Measurements from ENCODE around the gene CATSPER3. TPM values are rescaled to one million over a fixed set of nuclear protein-coding genes. Genes with fewer than 3 reads are reported as not detected.

Gene CATSPER3
- polyA plus RNA-seq, 1 donor from 2014 or later = 0.17 TPM

DNA sequence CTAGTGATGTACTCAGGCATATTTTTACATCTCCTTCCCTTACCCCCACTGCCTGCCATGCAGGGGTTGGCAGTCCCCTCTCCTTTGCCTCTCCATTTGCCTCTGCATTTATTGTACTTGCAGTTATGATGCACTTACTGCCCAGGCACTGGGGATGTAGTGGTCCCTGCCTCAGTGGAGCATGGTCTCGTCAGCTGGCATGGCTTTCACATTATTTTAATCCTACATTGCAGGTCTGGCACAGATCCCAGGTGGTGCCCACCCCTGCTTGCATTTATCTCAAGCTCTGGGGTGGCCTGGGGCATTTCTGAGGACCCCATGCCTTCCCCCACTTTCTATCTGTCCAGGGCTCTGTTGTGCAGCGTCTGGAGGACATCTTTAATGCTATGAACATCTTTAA lies 89.5 kb downstream of the CATSPER3 start:
- Histone ChIP-seq H2AFZ (ENCODE audit: low read depth, low read length) (no peak overlapping the region), H3K36me3 (ENCODE audit: insufficient read depth, low read length) (no peaks in the 10 kb centered on the region), H3K4me2 (ENCODE audit: low read length) (no peak overlapping the region), H3K27ac (ENCODE audit: low read length) (no peak overlapping the region), H3F3A (ENCODE audit: insufficient read depth, low read length, poor library complexity, severe bottlenecking) (no peaks in the 10 kb centered on the region), H3K9me2 (ENCODE audit: insufficient read depth, low read length) (no peaks in the 10 kb centered on the region), H3K27me3 (ENCODE audit: insufficient read depth, low read depth, low read length) (peaks cover 6% of the 10 kb centered on the region), H3K4me3 (ENCODE audit: low read length) (no peak overlapping the region), H3K79me2 (replicated peaks; ENCODE audit: insufficient read depth, low read length) (no peaks in the 10 kb centered on the region), H3K9ac (ENCODE audit: low read length) (no peak overlapping the region), H3K9me3 (ENCODE audit: low read length) (no peaks in the 10 kb centered on the region), H4K20me1 (ENCODE audit: insufficient read depth) (no peaks in the 10 kb centered on the region)
- TF ChIP-seq MXI1 (conservative IDR thresholded peaks at IDR 0.05; ENCODE audit: poor library complexity, severe bottlenecking) (no peak), EZH2 (IDR thresholded peaks at IDR 0.05; ENCODE audit: borderline replicate concordance, insufficient read depth, low read length, poor library complexity, severe bottlenecking) (no peak), RAD21 (conservative IDR thresholded peaks at IDR 0.05) (no peak), POLR2AphosphoS5 (IDR thresholded peaks at IDR 0.05) (no peak)
- TF ChIP-seq, protein P1, sequence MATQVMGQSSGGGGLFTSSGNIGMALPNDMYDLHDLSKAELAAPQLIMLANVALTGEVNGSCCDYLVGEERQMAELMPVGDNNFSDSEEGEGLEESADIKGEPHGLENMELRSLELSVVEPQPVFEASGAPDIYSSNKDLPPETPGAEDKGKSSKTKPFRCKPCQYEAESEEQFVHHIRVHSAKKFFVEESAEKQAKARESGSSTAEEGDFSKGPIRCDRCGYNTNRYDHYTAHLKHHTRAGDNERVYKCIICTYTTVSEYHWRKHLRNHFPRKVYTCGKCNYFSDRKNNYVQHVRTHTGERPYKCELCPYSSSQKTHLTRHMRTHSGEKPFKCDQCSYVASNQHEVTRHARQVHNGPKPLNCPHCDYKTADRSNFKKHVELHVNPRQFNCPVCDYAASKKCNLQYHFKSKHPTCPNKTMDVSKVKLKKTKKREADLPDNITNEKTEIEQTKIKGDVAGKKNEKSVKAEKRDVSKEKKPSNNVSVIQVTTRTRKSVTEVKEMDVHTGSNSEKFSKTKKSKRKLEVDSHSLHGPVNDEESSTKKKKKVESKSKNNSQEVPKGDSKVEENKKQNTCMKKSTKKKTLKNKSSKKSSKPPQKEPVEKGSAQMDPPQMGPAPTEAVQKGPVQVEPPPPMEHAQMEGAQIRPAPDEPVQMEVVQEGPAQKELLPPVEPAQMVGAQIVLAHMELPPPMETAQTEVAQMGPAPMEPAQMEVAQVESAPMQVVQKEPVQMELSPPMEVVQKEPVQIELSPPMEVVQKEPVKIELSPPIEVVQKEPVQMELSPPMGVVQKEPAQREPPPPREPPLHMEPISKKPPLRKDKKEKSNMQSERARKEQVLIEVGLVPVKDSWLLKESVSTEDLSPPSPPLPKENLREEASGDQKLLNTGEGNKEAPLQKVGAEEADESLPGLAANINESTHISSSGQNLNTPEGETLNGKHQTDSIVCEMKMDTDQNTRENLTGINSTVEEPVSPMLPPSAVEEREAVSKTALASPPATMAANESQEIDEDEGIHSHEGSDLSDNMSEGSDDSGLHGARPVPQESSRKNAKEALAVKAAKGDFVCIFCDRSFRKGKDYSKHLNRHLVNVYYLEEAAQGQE (IDR thresholded peaks at IDR 0.05; ENCODE audit: borderline replicate concordance) = no peak

DNA sequence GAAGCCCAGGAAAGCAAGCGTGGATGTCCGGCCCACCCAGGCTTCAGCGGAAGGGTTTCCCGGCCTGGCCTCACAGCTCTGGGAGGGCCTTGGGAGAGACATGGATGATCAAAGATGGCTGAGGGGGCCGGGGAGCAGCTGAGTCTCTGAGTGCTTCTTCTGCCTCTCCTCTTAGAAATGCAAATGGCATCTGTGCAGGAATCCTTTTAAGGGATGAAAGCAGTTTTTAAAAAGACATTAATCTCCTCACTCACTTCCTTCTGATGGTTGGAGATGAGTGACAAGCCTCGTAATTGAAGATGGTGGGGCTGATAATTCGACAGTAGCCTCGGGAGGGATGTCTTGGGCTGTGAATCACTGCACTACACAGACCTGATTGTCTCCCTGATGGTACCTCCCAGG lies 90.6 kb downstream of the CATSPER3 start:
- H2AFZ ChIP-seq (ENCODE audit: low read depth, low read length) = no peak overlapping the region
- H3F3A ChIP-seq (ENCODE audit: insufficient read depth, low read length, poor library complexity, severe bottlenecking) = no peaks in the 10 kb centered on the region
- H3K4me3 ChIP-seq (ENCODE audit: low read length) = no peak overlapping the region
- no peak for TF ChIP-seq RAD21 (conservative IDR thresholded peaks at IDR 0.05)
- no peak for TF ChIP-seq SMC3 (conservative IDR thresholded peaks at IDR 0.05; ENCODE audit: poor library complexity)
- no peak for TF ChIP-seq POLR2AphosphoS5 (IDR thresholded peaks at IDR 0.05)
- no peak for TF ChIP-seq MXI1 (conservative IDR thresholded peaks at IDR 0.05; ENCODE audit: poor library complexity, severe bottlenecking)
- TF ChIP-seq EP300 (conservative IDR thresholded peaks at IDR 0.05; ENCODE audit: poor library complexity, severe bottlenecking) = no peak
- no peak for TF ChIP-seq TAF1 (IDR thresholded peaks at IDR 0.05; ENCODE audit: low read depth)
- TF ChIP-seq, protein P2, sequence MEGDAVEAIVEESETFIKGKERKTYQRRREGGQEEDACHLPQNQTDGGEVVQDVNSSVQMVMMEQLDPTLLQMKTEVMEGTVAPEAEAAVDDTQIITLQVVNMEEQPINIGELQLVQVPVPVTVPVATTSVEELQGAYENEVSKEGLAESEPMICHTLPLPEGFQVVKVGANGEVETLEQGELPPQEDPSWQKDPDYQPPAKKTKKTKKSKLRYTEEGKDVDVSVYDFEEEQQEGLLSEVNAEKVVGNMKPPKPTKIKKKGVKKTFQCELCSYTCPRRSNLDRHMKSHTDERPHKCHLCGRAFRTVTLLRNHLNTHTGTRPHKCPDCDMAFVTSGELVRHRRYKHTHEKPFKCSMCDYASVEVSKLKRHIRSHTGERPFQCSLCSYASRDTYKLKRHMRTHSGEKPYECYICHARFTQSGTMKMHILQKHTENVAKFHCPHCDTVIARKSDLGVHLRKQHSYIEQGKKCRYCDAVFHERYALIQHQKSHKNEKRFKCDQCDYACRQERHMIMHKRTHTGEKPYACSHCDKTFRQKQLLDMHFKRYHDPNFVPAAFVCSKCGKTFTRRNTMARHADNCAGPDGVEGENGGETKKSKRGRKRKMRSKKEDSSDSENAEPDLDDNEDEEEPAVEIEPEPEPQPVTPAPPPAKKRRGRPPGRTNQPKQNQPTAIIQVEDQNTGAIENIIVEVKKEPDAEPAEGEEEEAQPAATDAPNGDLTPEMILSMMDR (IDR thresholded peaks at IDR 0.05; ENCODE audit: poor library complexity, severe bottlenecking) = no peak
- TF ChIP-seq, protein P1 (IDR thresholded peaks at IDR 0.05; ENCODE audit: borderline replicate concordance) = no peak
- TF ChIP-seq EZH2 (IDR thresholded peaks at IDR 0.05; ENCODE audit: borderline replicate concordance, insufficient read depth, low read length, poor library complexity, severe bottlenecking) = no peak
- H3K9ac ChIP-seq (ENCODE audit: low read length) = no peak overlapping the region
- no peaks in the 10 kb centered on the region for H3K79me2 ChIP-seq (replicated peaks; ENCODE audit: insufficient read depth, low read length)
- H3K9me2 ChIP-seq (ENCODE audit: insufficient read depth, low read length) = no peaks in the 10 kb centered on the region
- no peaks in the 10 kb centered on the region for H4K20me1 ChIP-seq (ENCODE audit: insufficient read depth)
- no peak overlapping the region for H3K4me2 ChIP-seq (ENCODE audit: low read length)
- H3K9me3 ChIP-seq (ENCODE audit: low read length) = no peaks in the 10 kb centered on the region
- H3K27ac ChIP-seq (ENCODE audit: low read length) = peak overlapping the region; percentile 60
- no peaks in the 10 kb centered on the region for H3K36me3 ChIP-seq (ENCODE audit: insufficient read depth, low read length)
- no peaks in the 10 kb centered on the region for H3K27me3 ChIP-seq (ENCODE audit: insufficient read depth, low read depth, low read length)

All from neural cell (in vitro differentiated cells).